WTC11 (cell line): Measurements from ENCODE around the gene MTRF1.

Source experiments
- CBFB ChIP-seq: sonication (generic); formaldehyde crosslinking; IDR thresholded peaks from 2 replicates; pipeline ENCODE4 v1.8.1; 2022; ENCODE audit warnings: mild to moderate bottlenecking, low read depth, missing genetic modification reagents
- CREB1 ChIP-seq: sonication (generic); formaldehyde crosslinking; IDR thresholded peaks from 2 replicates; pipeline ENCODE4 v1.8.0; 2023; ENCODE audit warnings: mild to moderate bottlenecking, missing genetic modification reagents
- ESRRA ChIP-seq: sonication (generic); formaldehyde crosslinking; IDR thresholded peaks from 2 replicates; pipeline ENCODE4 v1.8.1; 2022; ENCODE audit warnings: mild to moderate bottlenecking, missing genetic modification reagents, borderline replicate concordance
- ETV6 ChIP-seq: sonication (generic); formaldehyde crosslinking; IDR thresholded peaks from 2 replicates; pipeline ENCODE4 v1.8.1; 2022; ENCODE audit warnings: mild to moderate bottlenecking, missing genetic modification reagents
- FOXP1 ChIP-seq: sonication (generic); formaldehyde crosslinking; IDR thresholded peaks from 2 replicates; pipeline ENCODE4 v1.8.0; 2022; ENCODE audit warnings: missing genetic modification reagents, mild to moderate bottlenecking, moderate library complexity, borderline replicate concordance
- TEAD4 ChIP-seq: sonication (generic); formaldehyde crosslinking; IDR thresholded peaks from 2 replicates; pipeline ENCODE4 v1.8.0; 2022; ENCODE audit warnings: mild to moderate bottlenecking, missing genetic modification reagents
- ZBTB21 ChIP-seq: sonication (generic); formaldehyde crosslinking; IDR thresholded peaks from 2 replicates; pipeline ENCODE4 v1.8.1; 2023; ENCODE audit warnings: mild to moderate bottlenecking, missing genetic modification reagents, borderline replicate concordance
- ZNF138 ChIP-seq: sonication (generic); formaldehyde crosslinking; conservative IDR thresholded peaks from 2 replicates; pipeline ENCODE4 v1.8.1; 2022; ENCODE audit warnings: mild to moderate bottlenecking, moderate library complexity, missing genetic modification reagents
- ZNF416 ChIP-seq: fragments of 250-450 bp; sonication (Bioruptor Pico); IDR thresholded peaks from 2 replicates; pipeline ENCODE4 v1.9.0; 2021; ENCODE audit warnings: mild to moderate bottlenecking, inconsistent platforms
- TF ChIP-seq, protein P1 (sequence below): fragments of 200-600 bp; IDR thresholded peaks from 2 replicates; pipeline ENCODE4 v1.8.0; 2022; ENCODE audit warnings: antibody characterized with exemption
- TF ChIP-seq, protein P2 (sequence below): sonication (generic); formaldehyde crosslinking; IDR thresholded peaks from 2 replicates; pipeline ENCODE4 v1.8.1; 2023; ENCODE audit warnings: mild to moderate bottlenecking, missing genetic modification reagents

DNA sequence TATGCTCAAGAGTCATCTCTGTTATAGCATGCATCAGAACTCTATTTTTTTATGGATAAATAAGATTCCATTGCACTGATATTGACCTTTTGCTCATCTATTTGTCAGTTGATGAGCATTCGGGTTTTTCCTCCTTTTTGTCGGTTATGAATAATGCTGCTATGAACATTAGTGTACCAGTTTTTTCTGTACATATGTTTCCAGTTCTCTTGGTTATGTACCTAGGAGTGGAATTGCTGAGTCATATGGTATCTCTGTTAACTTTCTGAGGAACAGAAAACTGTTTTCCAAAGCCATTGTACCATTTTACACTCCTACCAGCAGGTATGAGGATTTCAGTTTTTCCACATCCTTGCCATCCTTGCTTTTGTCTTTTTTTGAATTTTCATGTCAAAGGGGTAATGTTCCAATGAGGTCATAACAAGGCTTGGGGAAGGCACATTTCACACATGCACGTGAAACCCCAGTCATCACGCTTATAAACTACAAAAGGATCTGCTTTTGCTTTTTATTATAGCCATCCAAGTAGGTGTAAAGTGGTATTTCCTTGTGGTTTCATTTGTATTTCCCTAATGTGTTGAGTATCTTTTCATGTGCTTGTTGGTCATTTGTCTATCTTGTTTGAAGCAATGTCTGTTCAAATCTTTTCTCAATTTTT is 83.7 kb downstream of the MTRF1 start:
- no peak for TF ChIP-seq ZNF138 (CRISPR knock-in tag)
- TF ChIP-seq, protein P1, sequence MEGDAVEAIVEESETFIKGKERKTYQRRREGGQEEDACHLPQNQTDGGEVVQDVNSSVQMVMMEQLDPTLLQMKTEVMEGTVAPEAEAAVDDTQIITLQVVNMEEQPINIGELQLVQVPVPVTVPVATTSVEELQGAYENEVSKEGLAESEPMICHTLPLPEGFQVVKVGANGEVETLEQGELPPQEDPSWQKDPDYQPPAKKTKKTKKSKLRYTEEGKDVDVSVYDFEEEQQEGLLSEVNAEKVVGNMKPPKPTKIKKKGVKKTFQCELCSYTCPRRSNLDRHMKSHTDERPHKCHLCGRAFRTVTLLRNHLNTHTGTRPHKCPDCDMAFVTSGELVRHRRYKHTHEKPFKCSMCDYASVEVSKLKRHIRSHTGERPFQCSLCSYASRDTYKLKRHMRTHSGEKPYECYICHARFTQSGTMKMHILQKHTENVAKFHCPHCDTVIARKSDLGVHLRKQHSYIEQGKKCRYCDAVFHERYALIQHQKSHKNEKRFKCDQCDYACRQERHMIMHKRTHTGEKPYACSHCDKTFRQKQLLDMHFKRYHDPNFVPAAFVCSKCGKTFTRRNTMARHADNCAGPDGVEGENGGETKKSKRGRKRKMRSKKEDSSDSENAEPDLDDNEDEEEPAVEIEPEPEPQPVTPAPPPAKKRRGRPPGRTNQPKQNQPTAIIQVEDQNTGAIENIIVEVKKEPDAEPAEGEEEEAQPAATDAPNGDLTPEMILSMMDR: no peak
- TF ChIP-seq, protein P2, sequence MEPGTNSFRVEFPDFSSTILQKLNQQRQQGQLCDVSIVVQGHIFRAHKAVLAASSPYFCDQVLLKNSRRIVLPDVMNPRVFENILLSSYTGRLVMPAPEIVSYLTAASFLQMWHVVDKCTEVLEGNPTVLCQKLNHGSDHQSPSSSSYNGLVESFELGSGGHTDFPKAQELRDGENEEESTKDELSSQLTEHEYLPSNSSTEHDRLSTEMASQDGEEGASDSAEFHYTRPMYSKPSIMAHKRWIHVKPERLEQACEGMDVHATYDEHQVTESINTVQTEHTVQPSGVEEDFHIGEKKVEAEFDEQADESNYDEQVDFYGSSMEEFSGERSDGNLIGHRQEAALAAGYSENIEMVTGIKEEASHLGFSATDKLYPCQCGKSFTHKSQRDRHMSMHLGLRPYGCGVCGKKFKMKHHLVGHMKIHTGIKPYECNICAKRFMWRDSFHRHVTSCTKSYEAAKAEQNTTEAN (CRISPR knock-in tag): no peak
- no peak for TF ChIP-seq ZNF416 (CRISPR knock-in tag)
- TF ChIP-seq FOXP1 (CRISPR knock-in tag): no peak
- no peak for TF ChIP-seq ETV6 (CRISPR knock-in tag)
- TF ChIP-seq CREB1 (CRISPR knock-in tag): no peak
- no peak for TF ChIP-seq TEAD4 (CRISPR knock-in tag)
- TF ChIP-seq ESRRA (CRISPR knock-in tag): no peak
- no peak for TF ChIP-seq CBFB
- no peak for TF ChIP-seq ZBTB21
